BLaER1 treated with 17β-estradiol and CSF1 and Interleukin-3, amounts not matched to agents 10 nM and 100 nM (cell line): ENCODE data around the gene DHRS7C.

ENCODE experiments used
- H3K27ac ChIP-seq, 11 experiments: shearing (Covaris generic); formaldehyde crosslinking; 2 replicates each; pipeline ENCODE4 v1.8.1; 2022
- H3K27me3 ChIP-seq, 11 experiments: shearing (Covaris generic); formaldehyde crosslinking; 2 replicates each; pipeline ENCODE4 v1.8.1; 2022
- H3K36me3 ChIP-seq, 11 experiments: shearing (Covaris generic); formaldehyde crosslinking; 2 replicates each; pipeline ENCODE4 v1.8.1; 2022
- H3K4me1 ChIP-seq, 10 experiments: shearing (Covaris generic); formaldehyde crosslinking; 2 replicates each; pipeline ENCODE4 v1.8.1; 2022
- H3K4me2 ChIP-seq, 11 experiments: shearing (Covaris generic); formaldehyde crosslinking; 2 replicates each; pipeline ENCODE4 v1.8.1; 2022
- H3K4me3 ChIP-seq, 10 experiments: shearing (Covaris generic); formaldehyde crosslinking; 2 replicates each; pipeline ENCODE4 v1.8.1; 2022
- H3K9ac ChIP-seq, 11 experiments: shearing (Covaris generic); formaldehyde crosslinking; 2 replicates each; pipeline ENCODE4 v1.8.1; 2022
- H3K9me3 ChIP-seq, 11 experiments: shearing (Covaris generic); formaldehyde crosslinking; replicated peaks in 1 of 11; 2 replicates each; pipeline ENCODE4 v1.8.1; 2022
- H4K20me1 ChIP-seq, 11 experiments: shearing (Covaris generic); formaldehyde crosslinking; 2 replicates each; pipeline ENCODE4 v1.8.1; 2022
- Cebpa-rat ChIP-seq, 11 experiments: shearing (Covaris generic); IDR thresholded peaks; 2 replicates each; pipeline ENCODE4 v1.8.1; 2022

DHRS7C gene

GRCh38 chr17:9755083-9755482 is 36.3 kb downstream of the DHRS7C start:
- Histone ChIP-seq H3K4me3 (no peak overlapping the region), H3K27me3 (no peaks in the 10 kb centered on the region), H3K36me3 (no peaks in the 10 kb centered on the region), H3K4me2 (no peak overlapping the region), H4K20me1 (no peaks in the 10 kb centered on the region), H3K4me1 (no peaks in the 10 kb centered on the region; a peak in 1 of 20 replicates), H3K27ac (no peak overlapping the region), H3K9me3 (no peaks in the 10 kb centered on the region), H3K9ac (no peak overlapping the region)
- TF ChIP-seq Cebpa-rat (IDR thresholded peaks at IDR 0.05): no peak

DNA sequence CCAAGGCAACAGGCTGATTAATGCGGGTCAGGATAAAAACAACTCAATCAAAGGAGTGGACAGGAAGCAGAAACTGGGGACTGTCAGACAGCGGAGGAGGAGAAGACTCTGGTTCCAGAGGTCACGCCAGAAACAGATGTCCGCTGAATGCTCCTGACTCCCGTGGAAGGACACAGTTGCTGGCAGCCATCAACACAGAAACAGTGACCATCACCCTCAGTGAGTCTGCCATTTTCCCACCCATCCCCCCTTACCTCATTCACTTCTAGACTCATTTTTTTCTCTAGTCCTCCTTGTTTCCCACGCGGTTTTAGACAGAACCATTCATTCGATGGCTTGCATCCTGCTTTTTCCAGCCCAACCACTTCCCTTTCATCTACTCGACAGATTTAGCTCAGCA is 40.9 kb downstream of the DHRS7C start:
- no peaks in the 10 kb centered on the region for H3K36me3 ChIP-seq
- no peaks in the 10 kb centered on the region for H4K20me1 ChIP-seq
- peak overlapping the region in 1 of 11 experiments; percentile 16; a peak in 1 of 22 replicates for H3K4me2 ChIP-seq
- no peak overlapping the region for H3K9ac ChIP-seq
- H3K9me3 ChIP-seq: no peaks in the 10 kb centered on the region
- H3K4me3 ChIP-seq: no peak overlapping the region
- no peaks in the 10 kb centered on the region for H3K4me1 ChIP-seq
- H3K27ac ChIP-seq: no peak overlapping the region
- H3K27me3 ChIP-seq: no peaks in the 10 kb centered on the region
- TF ChIP-seq Cebpa-rat (IDR thresholded peaks at IDR 0.05): no peak

DNA sequence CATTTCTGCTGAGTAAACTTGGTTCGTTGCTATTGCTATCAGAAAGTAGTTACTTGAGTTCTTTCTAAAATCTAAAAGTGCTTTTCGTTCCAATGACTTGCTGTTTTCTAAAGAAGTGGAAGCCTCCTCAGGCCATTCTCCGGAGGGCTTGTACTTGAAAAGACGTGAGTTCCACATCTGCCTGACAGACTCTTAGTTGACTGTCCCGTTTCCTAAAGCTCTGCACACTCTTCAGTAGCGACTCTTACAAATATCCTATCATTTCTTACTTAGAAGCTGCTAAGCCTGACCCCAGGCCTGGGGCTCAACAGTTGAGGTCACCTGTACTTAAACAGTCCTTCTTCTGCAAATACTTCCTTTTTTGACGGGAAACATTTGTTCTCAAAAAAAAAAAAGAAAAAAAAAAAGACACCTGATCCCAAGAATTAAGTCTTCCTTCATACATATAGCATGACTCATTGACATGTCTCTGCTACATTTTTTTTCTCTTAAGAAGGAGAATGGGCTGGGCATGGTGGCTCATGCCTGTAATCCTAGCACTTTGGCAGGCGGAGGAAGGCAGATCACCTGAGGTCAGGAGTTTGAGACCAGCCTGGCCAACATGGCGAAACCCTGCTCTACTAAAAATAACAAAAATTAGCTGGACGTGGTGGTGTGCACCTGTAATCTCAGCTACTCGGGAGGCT is 61.5 kb downstream of the DHRS7C start:
- Histone ChIP-seq H3K9ac (no peak overlapping the region), H3K4me3 (no peak overlapping the region)

DNA sequence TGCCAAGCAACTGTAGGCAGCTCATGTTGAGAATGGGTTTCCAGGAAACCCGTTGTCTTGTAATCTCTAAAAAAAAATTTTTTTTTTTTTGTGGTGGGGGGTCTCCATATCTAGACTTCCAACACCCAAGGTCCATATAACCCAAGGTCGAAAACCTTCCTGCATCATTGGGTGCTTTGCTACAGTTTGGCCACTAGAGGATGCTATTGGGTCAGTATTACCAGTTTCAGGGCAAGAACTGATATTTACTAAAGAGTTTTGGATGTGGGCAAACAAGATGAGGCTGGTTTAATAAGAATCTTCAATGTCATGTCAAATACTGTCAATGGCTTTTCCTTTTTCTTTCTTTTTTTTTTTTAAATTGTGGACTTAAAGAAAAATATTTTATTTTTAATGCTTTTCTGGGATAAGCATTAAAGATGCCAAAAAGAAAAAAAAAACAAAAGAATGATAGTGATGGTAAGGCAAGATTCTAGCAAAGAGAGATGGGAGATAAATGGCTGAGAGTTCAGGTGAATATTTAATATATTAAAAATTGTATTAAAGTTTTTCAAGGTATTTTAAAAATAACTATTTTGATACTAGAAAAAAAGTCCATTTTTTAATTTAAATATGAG is 62.2 kb downstream of the DHRS7C start:
- peaks cover 0 to 18% (median 13%) of the 10 kb centered on the region in 11 experiments; a peak in 18 of 22 replicates for H3K9me3 ChIP-seq
- H3K9ac ChIP-seq: no peak overlapping the region
- no peak overlapping the region for H3K4me3 ChIP-seq
- H3K27me3 ChIP-seq: no peaks in the 10 kb centered on the region
- H3K27ac ChIP-seq: no peak overlapping the region
- peaks cover 13 to 21% (median 16%) of the 10 kb centered on the region in 10 experiments for H3K4me1 ChIP-seq
- H4K20me1 ChIP-seq: no peaks in the 10 kb centered on the region
- TF ChIP-seq Cebpa-rat (IDR thresholded peaks at IDR 0.05): no peak
- peaks cover 0 to 15% (median 0%) of the 10 kb centered on the region in 11 experiments; a peak in 5 of 22 replicates for H3K36me3 ChIP-seq
- no peak overlapping the region for H3K4me2 ChIP-seq

More for the DNA sequence above, 61.5 kb downstream of the DHRS7C start:
- Histone ChIP-seq H3K36me3 (peaks cover 0 to 15% (median 0%) of the 10 kb centered on the region in 11 experiments; a peak in 5 of 22 replicates), H3K27me3 (no peaks in the 10 kb centered on the region), H3K9me3 (peaks cover 2 to 23% (median 15%) of the 10 kb centered on the region in 11 experiments; a peak in 20 of 22 replicates), H3K27ac (no peak overlapping the region), H4K20me1 (no peaks in the 10 kb centered on the region), H3K4me1 (peaks cover 13 to 17% (median 14%) of the 10 kb centered on the region in 10 experiments), H3K4me2 (no peak overlapping the region)
- TF ChIP-seq Cebpa-rat (IDR thresholded peaks at IDR 0.05): no peak

- no peak overlapping the region for H3K4me3 ChIP-seq
- H4K20me1 ChIP-seq: no peaks in the 10 kb centered on the region
- no peak overlapping the region for H3K9ac ChIP-seq
- peaks cover 0 to 18% (median 13%) of the 10 kb centered on the region in 11 experiments; a peak in 18 of 22 replicates for H3K9me3 ChIP-seq
- peaks cover 13 to 21% (median 16%) of the 10 kb centered on the region in 10 experiments for H3K4me1 ChIP-seq
- H3K36me3 ChIP-seq: peaks cover 0 to 15% (median 0%) of the 10 kb centered on the region in 11 experiments; a peak in 5 of 22 replicates
- no peak overlapping the region for H3K4me2 ChIP-seq
- no peak overlapping the region for H3K27ac ChIP-seq
- no peaks in the 10 kb centered on the region for H3K27me3 ChIP-seq
- TF ChIP-seq Cebpa-rat (IDR thresholded peaks at IDR 0.05): no peak
These were observed 62.8 kb downstream of the DHRS7C start for GRCh38 chr17:9728564-9728963.

DNA sequence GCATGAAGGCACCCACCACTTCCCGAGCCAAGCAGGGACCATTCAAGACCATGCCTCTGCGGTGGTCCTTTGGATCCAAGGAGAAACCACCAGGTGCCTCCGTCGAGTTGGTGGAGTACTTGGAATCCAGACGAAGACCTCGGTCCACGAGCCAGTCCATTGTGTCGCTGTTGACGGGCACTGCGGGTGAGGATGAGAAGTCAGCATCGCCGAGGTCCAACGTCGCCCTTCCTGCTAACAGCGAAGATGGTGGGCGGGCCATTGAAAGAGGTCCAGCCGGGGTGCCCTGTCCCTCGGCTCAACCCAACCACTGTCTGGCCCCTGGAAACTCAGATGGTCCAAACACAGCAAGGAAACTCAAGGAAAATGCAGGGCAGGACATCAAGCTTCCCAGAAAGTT is 63.4 kb downstream of the DHRS7C start:
- no peak overlapping the region for H3K4me2 ChIP-seq
- H3K27ac ChIP-seq: no peak overlapping the region
- no peaks in the 10 kb centered on the region for H4K20me1 ChIP-seq
- no peaks in the 10 kb centered on the region for H3K27me3 ChIP-seq
- H3K4me1 ChIP-seq: peaks cover 13 to 21% (median 16%) of the 10 kb centered on the region in 10 experiments
- peaks cover 0 to 15% (median 0%) of the 10 kb centered on the region in 11 experiments; a peak in 5 of 22 replicates for H3K36me3 ChIP-seq
- no peak for TF ChIP-seq Cebpa-rat (IDR thresholded peaks at IDR 0.05)
- peaks cover 0 to 18% (median 13%) of the 10 kb centered on the region in 11 experiments; a peak in 18 of 22 replicates for H3K9me3 ChIP-seq
- no peak overlapping the region for H3K4me3 ChIP-seq
- no peak overlapping the region for H3K9ac ChIP-seq

DNA sequence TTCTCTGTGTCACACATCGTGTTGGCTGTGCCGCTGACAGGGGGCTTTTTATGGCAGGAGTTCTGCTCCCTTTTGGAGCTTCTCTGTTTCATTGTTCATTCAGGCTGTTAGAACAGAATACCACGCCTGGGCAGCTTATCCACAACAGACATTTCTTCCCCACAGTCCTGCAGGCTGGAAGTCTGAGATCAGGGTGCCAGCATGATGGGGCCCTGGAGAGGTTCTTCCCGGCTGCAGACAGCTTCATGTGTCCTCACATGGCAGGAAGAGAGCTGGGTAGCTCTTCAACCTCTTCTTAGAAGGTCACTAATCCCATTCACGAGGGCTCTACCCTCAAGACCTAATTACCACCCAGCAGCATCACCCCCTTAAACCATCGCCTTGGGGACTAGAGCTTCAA is 65.1 kb downstream of the DHRS7C start:
- H3K4me2 ChIP-seq: peak overlapping the region in 10 of 11 experiments; percentile 38 to 71 (median 63); a peak in 18 of 22 replicates
- H3K27ac ChIP-seq: no peak overlapping the region
- H3K9ac ChIP-seq: no peak overlapping the region
- H3K9me3 ChIP-seq: peaks cover 0 to 6% (median 3%) of the 10 kb centered on the region in 11 experiments; a peak in 17 of 22 replicates
- peaks cover 0 to 15% (median 0%) of the 10 kb centered on the region in 11 experiments; a peak in 5 of 22 replicates for H3K36me3 ChIP-seq
- H3K4me1 ChIP-seq: peaks cover 13 to 29% (median 25%) of the 10 kb centered on the region in 10 experiments
- no peak overlapping the region for H3K4me3 ChIP-seq
- H3K27me3 ChIP-seq: no peaks in the 10 kb centered on the region
- TF ChIP-seq Cebpa-rat (IDR thresholded peaks at IDR 0.05): no peak
- H4K20me1 ChIP-seq: no peaks in the 10 kb centered on the region

GRCh38 chr17:9725575-9725974 is 65.8 kb downstream of the DHRS7C start:
- peaks cover 0 to 10% (median 0%) of the 10 kb centered on the region in 11 experiments; a peak in 5 of 22 replicates for H3K36me3 ChIP-seq
- no peaks in the 10 kb centered on the region for H4K20me1 ChIP-seq
- no peak overlapping the region for H3K4me3 ChIP-seq
- no peak for TF ChIP-seq Cebpa-rat (IDR thresholded peaks at IDR 0.05)
- peak overlapping the region; percentile 26 to 71 (median 62) for H3K4me2 ChIP-seq
- H3K9me3 ChIP-seq: no peaks in the 10 kb centered on the region
- H3K9ac ChIP-seq: peak overlapping the region in 1 of 11 experiments; percentile 2; a peak in 1 of 22 replicates
- peak overlapping the region in 2 of 11 experiments; percentile 1 to 4; a peak in 1 of 22 replicates for H3K27ac ChIP-seq
- H3K4me1 ChIP-seq: peaks cover 13 to 32% (median 28%) of the 10 kb centered on the region in 10 experiments
- H3K27me3 ChIP-seq: no peaks in the 10 kb centered on the region
